ENCODE data around the gene KCTD5. TPM values are rescaled to one million over a fixed set of nuclear protein-coding genes. Genes with fewer than 3 reads are reported as not detected.
A peak's percentile ranks its signal among the peaks of the same experiment; 100 is the strongest.
"Not testable (repeated sequence)": the region's sequence is repeated elsewhere in the genome, so short reads cannot be mapped to it uniquely, and the experiment has no call there.

KCTD5 gene
- total RNA-seq, 2 experiments from 2014 or later, result 20.6 to 22.6 TPM

DNA sequence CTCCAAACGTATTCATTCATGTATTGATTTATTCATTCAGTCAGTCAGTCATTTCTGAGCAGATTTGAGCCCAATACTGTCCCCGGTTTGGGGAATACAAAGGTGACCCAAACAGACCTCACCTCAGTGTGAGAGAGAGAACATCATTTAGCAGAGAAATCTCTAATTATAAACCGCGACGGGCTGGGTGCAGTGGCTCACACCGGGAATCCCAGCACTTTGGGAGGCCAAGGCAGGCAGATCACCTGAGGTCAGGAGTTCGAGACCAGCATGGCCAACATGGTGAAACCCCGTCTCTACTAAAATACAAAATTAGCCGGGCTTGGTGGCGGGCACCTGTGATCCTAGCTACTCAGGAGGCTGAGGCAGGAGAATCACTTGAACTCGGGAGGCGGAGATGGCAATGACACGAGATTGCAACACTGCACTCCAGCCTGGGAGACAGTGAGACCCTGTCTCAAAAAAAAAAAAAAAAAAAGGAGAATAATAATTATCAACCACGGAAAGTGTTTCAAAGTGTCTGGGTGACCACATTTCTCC lies 39.4 kb downstream of the KCTD5 start:
- H3K27ac ChIP-seq (ENCODE audit: low read depth in 1 of 2, low read length in 2 of 2); H3K9me3 ChIP-seq (ENCODE audit: control insufficient read depth in 1 of 2, insufficient read depth in 1 of 2, low read length in 2 of 2); H3K36me3 ChIP-seq (ENCODE audit: insufficient read depth, low read length); H3K9me3 Mint-ChIP-seq; H3K4me1 Mint-ChIP-seq (ENCODE audit: low read depth); DNase-seq; ATAC-seq (ENCODE audit: poor library complexity); POLR2A ChIA-PET; H3K27me3 ChIP-seq (ENCODE audit: control insufficient read depth in 1 of 2, insufficient read depth in 2 of 2, low read length in 2 of 2); H3K36me3 Mint-ChIP-seq (ENCODE audit: low read depth); CTCF ChIA-PET; H3K27me3 Mint-ChIP-seq: not testable (repeated sequence)
- peaks cover 13% of the 10 kb centered on the region for H3K4me1 ChIP-seq (ENCODE audit: insufficient read depth, low read length)
- TF ChIP-seq, protein P1, sequence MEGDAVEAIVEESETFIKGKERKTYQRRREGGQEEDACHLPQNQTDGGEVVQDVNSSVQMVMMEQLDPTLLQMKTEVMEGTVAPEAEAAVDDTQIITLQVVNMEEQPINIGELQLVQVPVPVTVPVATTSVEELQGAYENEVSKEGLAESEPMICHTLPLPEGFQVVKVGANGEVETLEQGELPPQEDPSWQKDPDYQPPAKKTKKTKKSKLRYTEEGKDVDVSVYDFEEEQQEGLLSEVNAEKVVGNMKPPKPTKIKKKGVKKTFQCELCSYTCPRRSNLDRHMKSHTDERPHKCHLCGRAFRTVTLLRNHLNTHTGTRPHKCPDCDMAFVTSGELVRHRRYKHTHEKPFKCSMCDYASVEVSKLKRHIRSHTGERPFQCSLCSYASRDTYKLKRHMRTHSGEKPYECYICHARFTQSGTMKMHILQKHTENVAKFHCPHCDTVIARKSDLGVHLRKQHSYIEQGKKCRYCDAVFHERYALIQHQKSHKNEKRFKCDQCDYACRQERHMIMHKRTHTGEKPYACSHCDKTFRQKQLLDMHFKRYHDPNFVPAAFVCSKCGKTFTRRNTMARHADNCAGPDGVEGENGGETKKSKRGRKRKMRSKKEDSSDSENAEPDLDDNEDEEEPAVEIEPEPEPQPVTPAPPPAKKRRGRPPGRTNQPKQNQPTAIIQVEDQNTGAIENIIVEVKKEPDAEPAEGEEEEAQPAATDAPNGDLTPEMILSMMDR (IDR thresholded peaks at IDR 0.05), result peak; percentile 36
- Mint-ChIP-seq H3K4me3 (peak overlapping the region; percentile 78), H3K27ac (peak overlapping the region; percentile 30)
- H3K4me3 ChIP-seq (ENCODE audit: low read length), result peak overlapping the region; percentile 42
- intact Hi-C loops (cut with DNase I, micrococcal nuclease), result loop anchor here in 1 of 2 experiments (1.0 to 5.0 kb wide), 5 partner anchors 29 to 146 kb away; partner anchors contain the start of genes ELOB and KCTD5

- Histone ChIP-seq H3K27ac (ENCODE audit: low read depth in 1 of 2, low read length in 2 of 2) (no peak overlapping the region), H3K4me3 (ENCODE audit: low read length) (no peak overlapping the region), H3K4me1 (ENCODE audit: insufficient read depth, low read length) (peaks cover 13% of the 10 kb centered on the region), H3K36me3 (ENCODE audit: insufficient read depth, low read length) (no peaks in the 10 kb centered on the region), H3K27me3 (ENCODE audit: control insufficient read depth in 1 of 2, insufficient read depth in 2 of 2, low read length in 2 of 2) (peaks cover 0 to 2% of the 10 kb centered on the region in 2 experiments), H3K9me3 (ENCODE audit: control insufficient read depth in 1 of 2, insufficient read depth in 1 of 2, low read length in 2 of 2) (no peaks in the 10 kb centered on the region)
- Mint-ChIP-seq H3K27me3 (peaks cover 10% of the 10 kb centered on the region), H3K9me3 (no peaks in the 10 kb centered on the region), H3K27ac (no peak overlapping the region), H3K36me3 (ENCODE audit: low read depth) (no peaks in the 10 kb centered on the region), H3K4me3 (no peak overlapping the region), H3K4me1 (ENCODE audit: low read depth) (no peaks in the 10 kb centered on the region)
- ChIA-PET CTCF (no interaction called here), POLR2A (no interaction called here)
- TF ChIP-seq, protein P1 (IDR thresholded peaks at IDR 0.05), result no peak
- DNase-seq, result no peak
- intact Hi-C loops (cut with DNase I, micrococcal nuclease), result loop anchor here in 1 of 2 experiments (5.0 kb wide), 1 partner anchor 143 kb away; no protein-coding TSS in a partner anchor
- ATAC-seq (ENCODE audit: poor library complexity), result no peak
Observed at GRCh38 chr16:2724088-2724676, 41.9 kb downstream of the KCTD5 start.

DNA sequence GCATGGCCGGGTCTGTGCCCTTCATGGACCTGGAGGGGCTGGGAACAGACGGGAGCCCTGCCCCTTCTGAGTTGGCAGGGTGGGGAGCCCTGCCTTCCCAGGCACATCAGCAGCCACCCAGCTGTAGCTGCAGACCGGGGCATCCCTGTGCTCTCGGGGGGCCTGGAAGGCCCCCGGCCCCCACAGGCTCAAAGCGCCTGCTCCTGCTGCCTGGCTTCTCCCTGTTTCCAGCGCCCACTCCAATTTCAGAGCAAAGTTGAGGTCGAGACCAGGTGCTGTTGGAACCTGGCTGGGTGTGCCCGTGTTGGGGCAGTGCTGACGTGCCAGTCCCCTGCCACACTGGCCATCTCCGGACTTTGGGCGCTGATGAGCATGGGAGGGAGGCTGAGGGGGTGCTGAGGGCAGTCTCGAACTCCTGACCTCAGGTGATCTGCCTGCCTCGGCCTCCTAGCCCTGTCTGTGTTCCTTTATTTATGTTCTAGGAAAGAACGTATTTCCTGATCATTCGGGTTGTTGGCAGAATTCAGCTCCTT lies 42.6 kb downstream of the KCTD5 start:
- ATAC-seq (ENCODE audit: poor library complexity), result no peak
- Histone ChIP-seq H3K4me1 (ENCODE audit: insufficient read depth, low read length) (peaks cover 13% of the 10 kb centered on the region), H3K27ac (ENCODE audit: low read depth in 1 of 2, low read length in 2 of 2) (no peak overlapping the region), H3K4me3 (ENCODE audit: low read length) (no peak overlapping the region), H3K27me3 (ENCODE audit: control insufficient read depth in 1 of 2, insufficient read depth in 2 of 2, low read length in 2 of 2) (peaks cover 0 to 2% of the 10 kb centered on the region in 2 experiments), H3K36me3 (ENCODE audit: insufficient read depth, low read length) (no peaks in the 10 kb centered on the region), H3K9me3 (ENCODE audit: control insufficient read depth in 1 of 2, insufficient read depth in 1 of 2, low read length in 2 of 2) (no peaks in the 10 kb centered on the region)
- ChIA-PET POLR2A (no interaction called here), CTCF (no interaction called here)
- TF ChIP-seq, protein P1 (IDR thresholded peaks at IDR 0.05), result no peak
- no peak overlapping the region for H3K27ac Mint-ChIP-seq
- no peak for DNase-seq
- no peaks in the 10 kb centered on the region for H3K9me3 Mint-ChIP-seq
- H3K36me3 Mint-ChIP-seq (ENCODE audit: low read depth), result no peaks in the 10 kb centered on the region
- intact Hi-C loops (cut with DNase I, micrococcal nuclease), result loop anchor here in 1 of 2 experiments (5.0 kb wide), 1 partner anchor 142 kb away; no protein-coding TSS in a partner anchor
- no peak overlapping the region for H3K4me3 Mint-ChIP-seq
- peaks cover 10% of the 10 kb centered on the region for H3K27me3 Mint-ChIP-seq
- H3K4me1 Mint-ChIP-seq (ENCODE audit: low read depth), result no peaks in the 10 kb centered on the region
